ENCODE measurements around the gene EHMT1.

DNA sequence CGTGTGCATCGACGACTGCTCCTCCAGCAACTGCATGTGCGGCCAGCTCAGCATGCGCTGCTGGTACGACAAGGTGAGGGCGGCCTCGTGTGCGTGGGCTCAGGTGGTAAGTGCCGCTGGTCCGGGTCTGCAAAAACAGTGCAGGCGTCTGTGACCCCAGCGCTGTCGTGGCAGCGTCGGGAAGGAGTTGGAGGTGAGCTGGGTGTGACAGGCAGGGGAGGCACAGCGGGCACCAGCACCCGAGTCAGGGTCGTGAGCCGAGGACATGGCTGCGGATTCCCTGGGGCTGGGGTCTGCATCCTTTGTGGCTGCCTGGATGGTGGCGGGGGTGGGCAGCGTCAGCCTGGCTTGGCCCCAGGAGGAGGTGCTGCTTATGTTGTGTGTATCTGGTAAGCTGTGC lies 195.6 kb downstream of the EHMT1 start:
- TF ChIP-seq, protein P1, sequence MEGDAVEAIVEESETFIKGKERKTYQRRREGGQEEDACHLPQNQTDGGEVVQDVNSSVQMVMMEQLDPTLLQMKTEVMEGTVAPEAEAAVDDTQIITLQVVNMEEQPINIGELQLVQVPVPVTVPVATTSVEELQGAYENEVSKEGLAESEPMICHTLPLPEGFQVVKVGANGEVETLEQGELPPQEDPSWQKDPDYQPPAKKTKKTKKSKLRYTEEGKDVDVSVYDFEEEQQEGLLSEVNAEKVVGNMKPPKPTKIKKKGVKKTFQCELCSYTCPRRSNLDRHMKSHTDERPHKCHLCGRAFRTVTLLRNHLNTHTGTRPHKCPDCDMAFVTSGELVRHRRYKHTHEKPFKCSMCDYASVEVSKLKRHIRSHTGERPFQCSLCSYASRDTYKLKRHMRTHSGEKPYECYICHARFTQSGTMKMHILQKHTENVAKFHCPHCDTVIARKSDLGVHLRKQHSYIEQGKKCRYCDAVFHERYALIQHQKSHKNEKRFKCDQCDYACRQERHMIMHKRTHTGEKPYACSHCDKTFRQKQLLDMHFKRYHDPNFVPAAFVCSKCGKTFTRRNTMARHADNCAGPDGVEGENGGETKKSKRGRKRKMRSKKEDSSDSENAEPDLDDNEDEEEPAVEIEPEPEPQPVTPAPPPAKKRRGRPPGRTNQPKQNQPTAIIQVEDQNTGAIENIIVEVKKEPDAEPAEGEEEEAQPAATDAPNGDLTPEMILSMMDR (IDR thresholded peaks at IDR 0.05) = no peak
- TF ChIP-seq POLR2A (IDR thresholded peaks at IDR 0.05) = no peak

Data from Peyer's patch (tissue), 4 donors.